Measurements from ENCODE around the gene SELENOF.

DNA sequence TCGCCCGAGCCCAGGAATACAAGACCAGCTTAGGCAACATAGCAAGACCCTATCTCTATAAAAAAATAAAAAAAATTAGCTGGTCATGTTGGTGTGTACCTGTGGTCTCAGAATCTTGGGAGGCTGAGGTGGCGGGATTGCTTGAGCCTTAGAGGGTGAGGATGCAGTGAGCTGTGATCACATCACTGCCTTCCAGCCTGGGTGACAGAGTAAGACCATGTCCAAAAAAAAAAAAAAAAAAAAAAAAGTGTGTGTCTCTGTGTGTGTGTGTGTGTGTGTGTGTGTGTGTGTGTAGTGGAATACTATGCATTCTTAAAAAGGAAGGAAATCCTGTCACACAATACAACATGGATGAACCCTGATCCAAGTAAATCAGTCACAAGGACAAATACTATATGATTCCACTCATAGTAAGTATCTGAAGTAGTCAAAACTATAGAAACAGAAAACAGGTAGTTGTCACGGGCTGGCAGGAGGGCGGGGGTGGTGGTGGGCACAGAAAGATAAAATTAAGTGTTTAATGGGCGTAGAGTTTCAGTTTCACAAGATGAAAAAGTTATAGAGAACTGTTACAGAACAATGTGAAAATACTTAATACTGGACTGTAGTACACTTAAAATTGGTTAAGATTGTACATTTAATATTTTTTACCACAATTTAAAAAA is 47.8 kb downstream of the SELENOF start:
- TF ChIP-seq ELF1 (IDR thresholded peaks at IDR 0.05) (no peak), JUND (IDR thresholded peaks at IDR 0.05) (no peak), EZH2phosphoT487 (IDR thresholded peaks at IDR 0.05; ENCODE audit: borderline replicate concordance, low read depth) (no peak), TEAD4 (IDR thresholded peaks at IDR 0.05; ENCODE audit: borderline replicate concordance, insufficient read depth) (no peak), EP300 (IDR thresholded peaks at IDR 0.05; ENCODE audit: borderline replicate concordance in 1 of 2, low read depth in 1 of 2, low read length in 1 of 2) (no peak), MXI1 (IDR thresholded peaks at IDR 0.05; ENCODE audit: low read depth, low read length) (no peak)
- TF ChIP-seq, protein P1, sequence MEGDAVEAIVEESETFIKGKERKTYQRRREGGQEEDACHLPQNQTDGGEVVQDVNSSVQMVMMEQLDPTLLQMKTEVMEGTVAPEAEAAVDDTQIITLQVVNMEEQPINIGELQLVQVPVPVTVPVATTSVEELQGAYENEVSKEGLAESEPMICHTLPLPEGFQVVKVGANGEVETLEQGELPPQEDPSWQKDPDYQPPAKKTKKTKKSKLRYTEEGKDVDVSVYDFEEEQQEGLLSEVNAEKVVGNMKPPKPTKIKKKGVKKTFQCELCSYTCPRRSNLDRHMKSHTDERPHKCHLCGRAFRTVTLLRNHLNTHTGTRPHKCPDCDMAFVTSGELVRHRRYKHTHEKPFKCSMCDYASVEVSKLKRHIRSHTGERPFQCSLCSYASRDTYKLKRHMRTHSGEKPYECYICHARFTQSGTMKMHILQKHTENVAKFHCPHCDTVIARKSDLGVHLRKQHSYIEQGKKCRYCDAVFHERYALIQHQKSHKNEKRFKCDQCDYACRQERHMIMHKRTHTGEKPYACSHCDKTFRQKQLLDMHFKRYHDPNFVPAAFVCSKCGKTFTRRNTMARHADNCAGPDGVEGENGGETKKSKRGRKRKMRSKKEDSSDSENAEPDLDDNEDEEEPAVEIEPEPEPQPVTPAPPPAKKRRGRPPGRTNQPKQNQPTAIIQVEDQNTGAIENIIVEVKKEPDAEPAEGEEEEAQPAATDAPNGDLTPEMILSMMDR (IDR thresholded peaks at IDR 0.05), result no peak
- TF ChIP-seq, protein P2, sequence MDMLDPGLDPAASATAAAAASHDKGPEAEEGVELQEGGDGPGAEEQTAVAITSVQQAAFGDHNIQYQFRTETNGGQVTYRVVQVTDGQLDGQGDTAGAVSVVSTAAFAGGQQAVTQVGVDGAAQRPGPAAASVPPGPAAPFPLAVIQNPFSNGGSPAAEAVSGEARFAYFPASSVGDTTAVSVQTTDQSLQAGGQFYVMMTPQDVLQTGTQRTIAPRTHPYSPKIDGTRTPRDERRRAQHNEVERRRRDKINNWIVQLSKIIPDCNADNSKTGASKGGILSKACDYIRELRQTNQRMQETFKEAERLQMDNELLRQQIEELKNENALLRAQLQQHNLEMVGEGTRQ (IDR thresholded peaks at IDR 0.05; ENCODE audit: borderline replicate concordance, low read depth, low read length), result no peak

Measured in SK-N-SH (cell line).